Heart right ventricle (tissue), 16 donors: Measurements from ENCODE around the gene IFT81. TPM values are rescaled to one million over a fixed set of nuclear protein-coding genes. Genes with fewer than 3 reads are reported as not detected.

Experiments
- ATAC-seq, 8 donors: fragments of 200-7000 bp; cut with Tn5 transposase; one replicate each; pipeline ENCODE4 v1.9.1; 2020; ENCODE audit warnings: mild to moderate bottlenecking in 8 of 8, moderate library complexity in 8 of 8, moderate number of reproducible peaks in 1 of 8
- DNase-seq, 2 donors: peaks; one replicate each; pipeline ENCODE4 v3.0.0-alpha.2; 2020
- H3K27ac ChIP-seq, 10 donors: fragments of 200-600 bp; sonication (generic) in 2 of 10; one replicate each; pipeline versions ENCODE4 v1.5.0 to v1.8.0; 2020 to 2022; ENCODE audit warnings: mild to moderate bottlenecking in 3 of 10
- H3K27me3 ChIP-seq, 7 donors: fragments of 200-600 bp; one replicate each; pipeline ENCODE4 v1.8.0; 2021 to 2022; ENCODE audit warnings: mild to moderate bottlenecking in 2 of 7
- H3K36me3 ChIP-seq, 9 donors: fragments of 200-600 bp; sonication (generic) in 1 of 9; one replicate each; pipeline versions ENCODE4 v1.5.0 to v1.8.0; 2020 to 2022; ENCODE audit warnings: mild to moderate bottlenecking in 2 of 9
- H3K4me1 ChIP-seq, 9 donors: fragments of 200-600 bp; sonication (generic) in 1 of 9; one replicate each; pipeline versions ENCODE4 v1.5.0 to v1.8.0; 2020 to 2022; ENCODE audit warnings: mild to moderate bottlenecking in 4 of 9
- H3K4me3 ChIP-seq, 10 donors: fragments of 200-600 bp; sonication (generic) in 2 of 10; one replicate each; pipeline versions ENCODE4 v1.5.0 to v1.8.0; 2020 to 2022; ENCODE audit warnings: mild to moderate bottlenecking in 7 of 10, moderate library complexity in 2 of 10
- H3K9me3 ChIP-seq, 11 donors: fragments of 200-600 bp in 10 of 11; sonication (generic) in 2 of 11; one replicate each; pipeline versions ENCODE4 v1.5.0 to v1.8.0; 2013 to 2022; ENCODE audit warnings: mild to moderate bottlenecking in 2 of 11, control low read depth in 1 of 11, moderate library complexity in 1 of 11
- CTCF ChIP-seq, 9 donors: fragments of 200-600 bp; sonication (generic) in 2 of 9; IDR thresholded peaks; one replicate each; pipeline versions ENCODE4 v1.5.0 to v1.8.0; 2021 to 2022; ENCODE audit warnings: antibody characterized with exemption in 9 of 9, mild to moderate bottlenecking in 5 of 9, moderate library complexity in 1 of 9
- WGBS, 2 donors: extraction: QIAGEN DNeasy Blood & Tissue Kit; methylation state at CpG; one replicate each; pipeline ENCODE4 v1.1.7; 2013; ENCODE audit warnings: inconsistent platforms in 1 of 2; 5-methylcytosine and 5-hydroxymethylcytosine counted together
- intact Hi-C, 10 donors: fragments of 100-400 bp; cut with DNase I; formaldehyde crosslinking; loops; one replicate each; pipeline versions ENCODE4 v1.11.1 to v1.14.2; 2022
- polyA plus RNA-seq, 2 donors: library from polyadenylated mRNA; stranded (reverse); fragments of 200-250 nt; gene quantifications; one replicate each; pipeline ENCODE4 v1.2.3, GENCODE V29; 2013
- total RNA-seq, 10 donors: library from RNA; stranded (reverse); fragmentation: NEBNext Ultra II Directional in 3 of 10; extraction: Animal tissue kit (Norgen Biotek cat#: 25700) in 3 of 10; gene quantifications; one replicate each; pipeline versions ENCODE4 v1.2.1 to v1.2.4, GENCODE V29; 2021 to 2023
- donor health status: Arrhythmogenic right ventricular cardiomyopathy.
- donor health status: ischemic (EF 13 %, LVEDD 7.1; RV severe dilation, severe dysfunction).
- donor health status: healthy with polysubstance abuse.
- donor health status: DM: no; HTN: yes; CAD: no.
- donor health status: DM: no; HTN: no; CAD: no.
- donor health status: ischemic (EF 25% LVEDD 6.9; RV normal size, moderate dysfunction).
- donor health status: ischemic (EF 25% LVEDD 5.7; RV mildly dilated, moderate dysfunction).
- donor health status: healthy.
- donor health status: DM: yes; HTN: yes; CAD: no.
- donor health status: Ischemic cardiomyopathy.
- donor health status: ischemic (EF 35%, LVEDD 5.7; RV mildly dilated, moderate dysfunction).
- donor health status: nonischemic (EF 11% LVEDD 7.7; RV severe dilation, severe dysfunction).
- donor health status: DM: yes; HTN: yes; CAD: no.
- donor health status: PGD.
- donor health status: ischemic (EF 29% LVEDD 5.4; RV normal size, mild dysfunction).
- donor health status: nonischemic (EF 23%, LVEDD 6.1; RV moderate dilation, normal function).

IFT81 gene
- total and polyA plus RNA-seq, 12 donors, result 5.1 to 11.7 (median 8.3) TPM

GRCh38 chr12:110165540-110166159 is 41.5 kb downstream of the IFT81 start:
- Histone ChIP-seq H3K4me1 (peaks cover 0 to 13% (median 3%) of the 10 kb centered on the region in 9 donors), H3K9me3 (no peaks in the 10 kb centered on the region), H3K27me3 (no peaks in the 10 kb centered on the region), H3K27ac (no peak overlapping the region), H3K36me3 (peaks cover 0 to 49% (median 8%) of the 10 kb centered on the region in 9 donors), H3K4me3 (no peak overlapping the region)
- ATAC-seq, result no peak
- intact Hi-C loops, result no loop called here
- no peak for DNase-seq
- WGBS, 2 donors, result 68 to 69% methylated on average over 4 of the region's 4 CpGs
- no peak for TF ChIP-seq CTCF (IDR thresholded peaks at IDR 0.05)

GRCh38 chr12:110168732-110169455 is 44.7 kb downstream of the IFT81 start:
- WGBS, 2 donors, result 75 to 79% methylated on average over 3 of the region's 3 CpGs
- DNase-seq (no peak), ATAC-seq (no peak)
- Histone ChIP-seq H3K4me1 (peaks cover 0 to 22% (median 9%) of the 10 kb centered on the region in 9 donors), H3K36me3 (peaks cover 0 to 34% (median 0%) of the 10 kb centered on the region in 9 donors), H3K4me3 (no peak overlapping the region), H3K27me3 (no peaks in the 10 kb centered on the region), H3K9me3 (no peaks in the 10 kb centered on the region), H3K27ac (no peak overlapping the region)
- intact Hi-C loops, result no loop called here
- TF ChIP-seq CTCF (IDR thresholded peaks at IDR 0.05), result no peak

GRCh38 chr12:110170535-110171185 is 46.5 kb downstream of the IFT81 start:
- no peaks in the 10 kb centered on the region for H3K27me3 ChIP-seq
- DNase-seq (no peak), ATAC-seq (peak in 6 of 8 donors; percentile 42 to 88 (median 80))
- intact Hi-C loops, result no loop called here
- H3K4me1 ChIP-seq, result peaks cover 0 to 23% (median 9%) of the 10 kb centered on the region in 9 donors
- no peak overlapping the region for H3K4me3 ChIP-seq
- TF ChIP-seq CTCF (IDR thresholded peaks at IDR 0.05), result no peak
- no peaks in the 10 kb centered on the region for H3K9me3 ChIP-seq
- H3K27ac ChIP-seq, result peak overlapping the region in 9 of 10 donors; percentile 24 to 79 (median 64)
- peaks cover 0 to 17% (median 0%) of the 10 kb centered on the region in 9 donors for H3K36me3 ChIP-seq

GRCh38 chr12:110171186-110171538 is 47.0 kb downstream of the IFT81 start:
- no peak overlapping the region for H3K4me3 ChIP-seq
- peaks cover 0 to 24% (median 9%) of the 10 kb centered on the region in 9 donors for H3K4me1 ChIP-seq
- ATAC-seq (peak in 4 of 8 donors; percentile 14 to 53 (median 24)), DNase-seq (no peak)
- no peak for TF ChIP-seq CTCF (IDR thresholded peaks at IDR 0.05)
- peak overlapping the region in 9 of 10 donors; percentile 24 to 79 (median 64) for H3K27ac ChIP-seq
- WGBS, 2 donors, result 67 to 72% methylated on average over 3 of the region's 3 CpGs
- H3K9me3 ChIP-seq, result no peaks in the 10 kb centered on the region
- intact Hi-C loops, result no loop called here
- no peaks in the 10 kb centered on the region for H3K27me3 ChIP-seq
- H3K36me3 ChIP-seq, result peaks cover 0 to 12% (median 0%) of the 10 kb centered on the region in 9 donors
